Stimulated activated naive CD8-positive, alpha-beta T cell treated with anti-CD3 and anti-CD28 coated beads, Interleukin-15, amount 100 ng/mL, for 72 hours (primary cell): ENCODE results near the gene PRDX4.

Experiments used
- ATAC-seq: fragments of 150-1000 bp; cut with Tn5 transposase; 2 replicates; pipeline ENCODE4 v1.10.0; 2021; ENCODE audit warnings: mild to moderate bottlenecking, moderate library complexity
- DNase-seq, 2 donors: peaks; one replicate each; pipeline ENCODE4 v3.0.0; 2021 to 2022
- H3K27ac Mint-ChIP-seq, 2 donors: one replicate each; pipeline ENCODE4 v1.8.0; 2022; ENCODE audit warnings: mild to moderate bottlenecking in 2 of 2, mixed read lengths in 2 of 2, moderate library complexity in 2 of 2
- H3K27me3 Mint-ChIP-seq: one replicate; pipeline ENCODE4 v1.8.0; 2022; ENCODE audit warnings: mixed read lengths
- H3K4me1 Mint-ChIP-seq: one replicate; pipeline ENCODE4 v1.8.0; 2022; ENCODE audit warnings: mild to moderate bottlenecking, mixed read lengths
- H3K4me3 Mint-ChIP-seq, 2 donors: one replicate each; pipeline ENCODE4 v1.8.0; 2022; ENCODE audit warnings: mild to moderate bottlenecking in 2 of 2, mixed read lengths in 2 of 2, moderate library complexity in 1 of 2
- H3K9me3 Mint-ChIP-seq, 2 donors: one replicate each; pipeline ENCODE4 v1.8.0; 2022; ENCODE audit warnings: mixed read lengths in 2 of 2

PRDX4 gene

DNA sequence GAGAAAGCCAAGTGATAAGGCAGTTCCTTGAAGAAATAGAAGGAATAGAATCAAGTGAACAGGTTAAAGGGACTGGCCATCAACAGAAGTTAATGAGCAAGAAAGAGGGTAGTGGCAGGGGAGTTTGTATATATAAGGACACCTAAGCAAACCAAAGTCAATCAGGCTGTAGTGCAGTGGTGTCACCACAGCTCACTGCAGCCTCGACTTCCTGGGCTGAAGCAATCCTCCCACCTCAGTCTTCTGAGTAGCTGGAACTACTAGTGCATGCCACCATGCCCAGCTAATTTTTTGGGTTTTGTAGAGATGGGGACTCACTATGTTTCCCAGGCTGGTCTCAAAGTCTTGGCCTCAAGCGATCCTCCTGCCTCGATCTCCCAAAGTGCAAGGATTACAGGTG lies 59.9 kb downstream of the PRDX4 start:
- no peaks in the 10 kb centered on the region for H3K27me3 Mint-ChIP-seq
- peaks cover 6% of the 10 kb centered on the region for H3K4me1 Mint-ChIP-seq
- H3K27ac Mint-ChIP-seq: peak overlapping the region in 1 of 2 donors; percentile 88
- H3K9me3 Mint-ChIP-seq: no peaks in the 10 kb centered on the region
- ATAC-seq (no peak), DNase-seq (no peak)
- no peak overlapping the region for H3K4me3 Mint-ChIP-seq

- no peak overlapping the region for H3K27ac Mint-ChIP-seq
- ATAC-seq (no peak), DNase-seq (no peak)
- H3K4me3 Mint-ChIP-seq: no peak overlapping the region
- peaks cover 19% of the 10 kb centered on the region for H3K4me1 Mint-ChIP-seq
- H3K9me3 Mint-ChIP-seq: no peaks in the 10 kb centered on the region
- no peaks in the 10 kb centered on the region for H3K27me3 Mint-ChIP-seq
These were observed 61.9 kb downstream of the PRDX4 start for GRCh38 chrX:23729214-23729613.

GRCh38 chrX:23731951-23732350 lies 64.7 kb downstream of the PRDX4 start:
- H3K27ac Mint-ChIP-seq: no peak overlapping the region
- no peaks in the 10 kb centered on the region for H3K27me3 Mint-ChIP-seq
- peak overlapping the region in 1 of 2 donors; percentile 32 for H3K4me3 Mint-ChIP-seq
- DNase-seq (no peak), ATAC-seq (no peak)
- no peaks in the 10 kb centered on the region for H3K9me3 Mint-ChIP-seq
- peaks cover 26% of the 10 kb centered on the region for H3K4me1 Mint-ChIP-seq

DNA sequence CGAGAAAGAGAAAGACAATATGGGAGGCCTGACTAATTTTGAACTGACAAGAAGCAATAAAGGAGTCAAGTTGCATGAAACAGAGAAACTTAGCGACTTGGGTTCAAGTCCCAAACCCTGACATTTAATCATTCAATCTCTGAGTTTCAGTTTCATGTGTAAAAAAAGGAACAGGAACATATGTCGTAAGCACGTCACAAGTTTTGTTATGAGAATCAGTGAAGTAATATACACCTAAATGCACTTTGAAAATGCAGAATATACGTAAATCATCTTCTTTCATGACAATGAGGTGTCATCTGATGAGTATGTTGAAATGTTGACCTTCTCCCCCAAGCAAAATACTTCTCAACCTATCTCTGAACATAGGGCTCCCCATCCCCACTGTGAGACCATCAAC lies 65.4 kb downstream of the PRDX4 start:
- DNase-seq: no peak
- Mint-ChIP-seq H3K27me3 (no peaks in the 10 kb centered on the region), H3K4me1 (peaks cover 26% of the 10 kb centered on the region), H3K9me3 (no peaks in the 10 kb centered on the region), H3K4me3 (peak overlapping the region; percentile 6 to 41), H3K27ac (peak overlapping the region in 1 of 2 donors; percentile 70)
- peak; percentile 89 for ATAC-seq
